ENCODE results near the gene NAALADL1. TPM values are rescaled to one million over a fixed set of nuclear protein-coding genes. Genes with fewer than 3 reads are reported as not detected.

NAALADL1 gene
- total RNA-seq, 4 donors from 2014 or later = 2.7 to 8.3 (median 5.1) TPM

- 87% methylated on average over 7 of the region's 7 CpGs for WGBS
- no peak overlapping the region for H3K27ac ChIP-seq
- no peak overlapping the region for H3K4me3 ChIP-seq
- no peaks in the 10 kb centered on the region for H3K4me1 ChIP-seq
- H3K36me3 ChIP-seq = no peaks in the 10 kb centered on the region
- no peak for DNase-seq (ENCODE audit: low spot score in 2 of 2)
- H3K27me3 ChIP-seq = no peaks in the 10 kb centered on the region
- TF ChIP-seq POLR2A (IDR thresholded peaks at IDR 0.05) (no peak), POLR2AphosphoS5 (IDR thresholded peaks at IDR 0.05) (no peak), CTCF (IDR thresholded peaks at IDR 0.05) (no peak), EP300 (IDR thresholded peaks at IDR 0.05) (no peak)
- H3K9me3 ChIP-seq = no peaks in the 10 kb centered on the region
Measured at GRCh38 chr11:65003282-65003681, 55.1 kb downstream of the NAALADL1 start.

GRCh38 chr11:65002706-65003105, 55.6 kb downstream of the NAALADL1 start:
- Histone ChIP-seq H3K27ac (no peak overlapping the region), H3K4me1 (no peaks in the 10 kb centered on the region), H3K9me3 (no peaks in the 10 kb centered on the region), H3K4me3 (no peak overlapping the region), H3K27me3 (no peaks in the 10 kb centered on the region), H3K36me3 (no peaks in the 10 kb centered on the region)
- WGBS = 64% methylated on average over 5 of the region's 5 CpGs
- DNase-seq (ENCODE audit: low spot score in 2 of 2) = no peak
- TF ChIP-seq CTCF (IDR thresholded peaks at IDR 0.05) = no peak
- TF ChIP-seq EP300 (IDR thresholded peaks at IDR 0.05) = no peak
- no peak for TF ChIP-seq POLR2A (IDR thresholded peaks at IDR 0.05)
- no peak for TF ChIP-seq POLR2AphosphoS5 (IDR thresholded peaks at IDR 0.05)

- Histone ChIP-seq H3K27me3 (no peaks in the 10 kb centered on the region), H3K27ac (no peak overlapping the region), H3K4me1 (no peaks in the 10 kb centered on the region), H3K36me3 (no peaks in the 10 kb centered on the region), H3K9me3 (no peaks in the 10 kb centered on the region), H3K4me3 (no peak overlapping the region)
- TF ChIP-seq POLR2A (IDR thresholded peaks at IDR 0.05) (no peak), CTCF (IDR thresholded peaks at IDR 0.05) (no peak), POLR2AphosphoS5 (IDR thresholded peaks at IDR 0.05) (no peak), EP300 (IDR thresholded peaks at IDR 0.05) (no peak)
- no peak for DNase-seq (ENCODE audit: low spot score in 2 of 2)
- WGBS = 60% methylated on average over 1 of the region's 1 CpG
Measured at GRCh38 chr11:64999478-64999877, 58.9 kb downstream of the NAALADL1 start.

GRCh38 chr11:64998690-64999431, 59.5 kb downstream of the NAALADL1 start:
- DNase-seq (ENCODE audit: low spot score in 2 of 2) = no peak
- no peaks in the 10 kb centered on the region for H3K27me3 ChIP-seq
- no peaks in the 10 kb centered on the region for H3K9me3 ChIP-seq
- H3K36me3 ChIP-seq = no peaks in the 10 kb centered on the region
- 61% methylated on average over 4 of the region's 9 CpGs for WGBS
- TF ChIP-seq CTCF (IDR thresholded peaks at IDR 0.05) (no peak), POLR2AphosphoS5 (IDR thresholded peaks at IDR 0.05) (no peak), POLR2A (IDR thresholded peaks at IDR 0.05) (no peak), EP300 (IDR thresholded peaks at IDR 0.05) (no peak)
- no peak overlapping the region for H3K27ac ChIP-seq
- H3K4me1 ChIP-seq = no peaks in the 10 kb centered on the region
- no peak overlapping the region for H3K4me3 ChIP-seq

GRCh38 chr11:64998141-64998540, 60.2 kb downstream of the NAALADL1 start:
- Histone ChIP-seq H3K9me3 (no peaks in the 10 kb centered on the region), H3K36me3 (no peaks in the 10 kb centered on the region), H3K27me3 (no peaks in the 10 kb centered on the region), H3K4me3 (no peak overlapping the region), H3K27ac (no peak overlapping the region), H3K4me1 (no peaks in the 10 kb centered on the region)
- DNase-seq (ENCODE audit: low spot score in 2 of 2) = no peak
- no peak for TF ChIP-seq POLR2A (IDR thresholded peaks at IDR 0.05)
- no peak for TF ChIP-seq POLR2AphosphoS5 (IDR thresholded peaks at IDR 0.05)
- no peak for TF ChIP-seq CTCF (IDR thresholded peaks at IDR 0.05)
- TF ChIP-seq EP300 (IDR thresholded peaks at IDR 0.05) = no peak
- 64% methylated on average over 1 of the region's 1 CpG for WGBS

Measured in suprapubic skin (tissue), 4 donors.